Activated CD8-positive, alpha-beta T cell treated with anti-CD3 and anti-CD28 coated beads for 36 hours (primary cell): ENCODE results near the gene APOA1. TPM values are rescaled to one million over a fixed set of nuclear protein-coding genes. Genes with fewer than 3 reads are reported as not detected.

Source experiments
- ATAC-seq: fragments of 200-7000 bp; cut with Tn5 transposase; one replicate; pipeline ENCODE4 v1.10.0; 2021; ENCODE audit warnings: mild to moderate bottlenecking, moderate library complexity
- CTCF ChIA-PET: fragments of 350-600 bp; sonication (Branson Sonifier 250); formaldehyde crosslinking; loops from one replicate; lab custom pipeline; 2021; ENCODE audit warnings: antibody characterized with exemption; lab: Charles Lee
- POLR2A ChIA-PET: fragments of 350-600 bp; sonication (Branson Sonifier 250); formaldehyde crosslinking; loops from one replicate; lab custom pipeline; 2021; ENCODE audit warnings: antibody characterized with exemption; lab: Charles Lee
- DNase-seq: peaks from one replicate; pipeline ENCODE4 v3.0.0-alpha.2; 2020
- H3K27ac Mint-ChIP-seq: one replicate; pipeline ENCODE4 v1.8.0; 2021; ENCODE audit warnings: mild to moderate bottlenecking, mixed read lengths
- H3K27me3 Mint-ChIP-seq: one replicate; pipeline ENCODE4 v1.8.0; 2021; ENCODE audit warnings: mixed read lengths
- H3K36me3 Mint-ChIP-seq: one replicate; pipeline ENCODE4 v1.8.0; 2021; ENCODE audit warnings: low read depth, mixed read lengths
- H3K4me1 Mint-ChIP-seq: one replicate; pipeline ENCODE4 v1.8.0; 2021; ENCODE audit warnings: low read depth, mixed read lengths
- H3K4me3 Mint-ChIP-seq: one replicate; pipeline ENCODE4 v1.8.0; 2021; ENCODE audit warnings: mild to moderate bottlenecking, moderate library complexity, mixed read lengths
- H3K9me3 Mint-ChIP-seq: one replicate; pipeline ENCODE4 v1.8.0; 2021; ENCODE audit warnings: mixed read lengths
- intact Hi-C: fragments of 100-400 bp; cut with micrococcal nuclease; formaldehyde crosslinking; loops from one replicate; pipeline ENCODE4 v1.10.0; 2022
- total RNA-seq, 2 experiments: library from RNA; stranded (reverse); gene quantifications; one replicate each; pipeline ENCODE4 v1.2.3, GENCODE V29; 2021
- TF ChIP-seq, protein P1 (sequence below): fragments of 200-600 bp; IDR thresholded peaks from one replicate; pipeline ENCODE4 v1.8.0; 2022; ENCODE audit warnings: antibody characterized with exemption, mild to moderate bottlenecking

The APOA1 gene
- total RNA-seq, 2 experiments from 2014 or later: not detected

DNA sequence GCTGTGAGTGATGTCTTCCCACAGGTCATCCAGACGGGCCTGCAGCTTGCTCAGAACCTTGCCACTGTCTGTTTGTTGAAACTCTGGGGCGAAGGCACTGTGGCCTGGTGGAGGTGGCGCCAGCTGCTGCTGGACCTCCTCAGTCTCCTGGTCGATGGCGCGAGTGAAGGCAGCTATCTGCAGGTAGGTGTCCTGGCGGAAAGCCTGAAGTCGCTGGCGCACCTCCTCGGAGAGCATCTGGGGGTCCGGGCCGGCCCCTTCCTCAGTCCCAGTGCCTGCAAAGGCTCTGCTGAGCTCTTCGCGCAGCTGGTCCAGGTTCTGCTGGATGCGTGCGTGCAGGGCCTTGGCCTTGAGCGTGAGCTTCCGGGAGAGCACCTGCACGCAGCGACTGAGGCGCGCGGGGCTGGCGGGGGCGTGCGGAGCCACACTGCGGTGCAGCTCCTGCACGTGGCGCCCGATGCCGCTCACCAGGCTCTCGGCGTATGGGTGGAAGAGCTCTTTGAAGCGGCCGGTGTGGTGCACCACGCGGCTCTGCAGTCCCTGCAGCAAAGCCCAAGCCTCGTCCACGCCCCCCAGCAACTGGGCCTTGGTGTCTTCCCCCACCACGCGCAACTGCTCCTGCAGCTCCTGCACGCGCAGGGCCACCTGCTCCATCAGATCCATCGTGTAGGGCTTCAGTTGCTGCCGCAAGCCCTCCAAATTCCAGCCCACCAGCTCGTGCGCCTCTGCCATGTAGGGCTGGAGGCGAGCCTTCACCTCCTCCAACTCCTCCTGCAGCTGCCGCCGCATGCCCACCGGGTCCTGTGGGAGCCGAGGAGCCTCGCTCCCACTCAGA is 47.0 kb downstream of the APOA1 start:
- ATAC-seq: no peak
- intact Hi-C loops: loop anchor here (1.0 to 5.0 kb wide), 2 partner anchors 47 to 316 kb away; partner anchors contain the start of gene APOA1
- no peak overlapping the region for H3K27ac Mint-ChIP-seq
- ChIA-PET CTCF (interaction anchor here (0.8 to 10.0 kb wide), 43 partner anchors 8 to 436 kb away, joined by 3 to 167 read pairs (median 6); partner anchors contain the start of genes APOA1, BUD13, PAFAH1B2 and SIK3), POLR2A (interaction anchor here (0.9 to 2.5 kb wide), 4 partner anchors 13 to 62 kb away, joined by 3 to 10 read pairs (median 6); partner anchors contain the start of gene BUD13)
- TF ChIP-seq, protein P1, sequence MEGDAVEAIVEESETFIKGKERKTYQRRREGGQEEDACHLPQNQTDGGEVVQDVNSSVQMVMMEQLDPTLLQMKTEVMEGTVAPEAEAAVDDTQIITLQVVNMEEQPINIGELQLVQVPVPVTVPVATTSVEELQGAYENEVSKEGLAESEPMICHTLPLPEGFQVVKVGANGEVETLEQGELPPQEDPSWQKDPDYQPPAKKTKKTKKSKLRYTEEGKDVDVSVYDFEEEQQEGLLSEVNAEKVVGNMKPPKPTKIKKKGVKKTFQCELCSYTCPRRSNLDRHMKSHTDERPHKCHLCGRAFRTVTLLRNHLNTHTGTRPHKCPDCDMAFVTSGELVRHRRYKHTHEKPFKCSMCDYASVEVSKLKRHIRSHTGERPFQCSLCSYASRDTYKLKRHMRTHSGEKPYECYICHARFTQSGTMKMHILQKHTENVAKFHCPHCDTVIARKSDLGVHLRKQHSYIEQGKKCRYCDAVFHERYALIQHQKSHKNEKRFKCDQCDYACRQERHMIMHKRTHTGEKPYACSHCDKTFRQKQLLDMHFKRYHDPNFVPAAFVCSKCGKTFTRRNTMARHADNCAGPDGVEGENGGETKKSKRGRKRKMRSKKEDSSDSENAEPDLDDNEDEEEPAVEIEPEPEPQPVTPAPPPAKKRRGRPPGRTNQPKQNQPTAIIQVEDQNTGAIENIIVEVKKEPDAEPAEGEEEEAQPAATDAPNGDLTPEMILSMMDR: no peak
- no peak overlapping the region for H3K4me3 Mint-ChIP-seq
- H3K36me3 Mint-ChIP-seq: peaks cover 19% of the 10 kb centered on the region
- H3K9me3 Mint-ChIP-seq: no peaks in the 10 kb centered on the region
- H3K4me1 Mint-ChIP-seq: peaks cover 26% of the 10 kb centered on the region
- no peak for DNase-seq
- H3K27me3 Mint-ChIP-seq: no peaks in the 10 kb centered on the region

DNA sequence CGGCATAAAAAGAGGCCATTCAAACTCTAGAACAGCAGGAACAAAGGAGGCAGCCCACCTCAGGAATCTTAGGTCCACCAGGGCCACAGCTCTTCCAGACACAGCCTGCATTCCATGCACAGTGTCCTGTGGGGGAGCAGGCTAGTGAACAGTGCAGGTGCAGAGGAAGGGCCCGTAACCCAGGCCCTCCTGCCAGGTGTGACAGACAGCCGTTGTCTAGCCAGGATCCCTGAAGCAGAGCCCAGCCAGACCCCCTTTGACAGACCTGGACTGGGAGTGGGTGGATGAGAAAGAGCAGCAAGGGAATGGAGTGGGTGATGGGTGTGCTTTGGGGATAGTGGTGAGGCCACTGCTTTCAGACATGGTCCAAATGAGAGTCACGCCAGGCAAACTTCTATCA is 48.4 kb downstream of the APOA1 start:
- intact Hi-C loops: no loop called here
- Mint-ChIP-seq H3K4me3 (peak overlapping the region; percentile 83), H3K9me3 (no peaks in the 10 kb centered on the region), H3K4me1 (peaks cover 37% of the 10 kb centered on the region), H3K27ac (no peak overlapping the region), H3K36me3 (peaks cover 33% of the 10 kb centered on the region), H3K27me3 (no peaks in the 10 kb centered on the region)
- DNase-seq (no peak), ATAC-seq (no peak)
- ChIA-PET CTCF (interaction anchor here (1.1 to 10.0 kb wide), 5 partner anchors 24 to 317 kb away, joined by 3 to 167 read pairs (median 14); partner anchors contain the start of gene APOA1), POLR2A (interaction anchor here (2.5 to 4.5 kb wide), 2 partner anchors 11 to 16 kb away, joined by 10 to 44 read pairs; partner anchors contain the start of gene BUD13)
- TF ChIP-seq, protein P1: no peak

DNA sequence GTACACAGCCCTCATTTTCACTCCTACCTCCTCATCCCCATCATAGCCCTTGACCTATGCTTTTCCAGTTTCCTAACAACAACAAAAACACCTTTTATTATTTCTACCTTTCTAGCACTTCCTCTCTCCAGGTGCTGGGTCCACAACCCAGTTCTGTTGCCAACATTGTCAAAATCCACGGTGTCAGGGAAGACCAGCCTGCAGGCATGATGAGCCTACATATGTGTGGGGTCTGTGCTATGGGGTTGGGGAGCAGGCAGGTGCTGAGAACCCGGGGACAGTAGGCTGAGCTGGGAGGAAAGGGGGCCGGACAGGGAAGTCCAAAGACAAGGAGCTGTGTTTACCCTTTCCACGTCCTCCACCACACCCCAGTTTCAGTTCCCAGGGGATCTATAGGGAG is 48.9 kb downstream of the APOA1 start:
- intact Hi-C loops: no loop called here
- ChIA-PET CTCF (interaction anchor here (1.2 to 10.0 kb wide), 5 partner anchors 11 to 317 kb away, joined by 3 to 167 read pairs (median 9); partner anchors contain the start of gene APOA1), POLR2A (interaction anchor here (0.8 to 4.5 kb wide), 4 partner anchors 15 to 355 kb away, joined by 3 to 44 read pairs (median 4); partner anchors contain the start of genes BUD13 and PAFAH1B2)
- Mint-ChIP-seq H3K36me3 (peaks cover 36% of the 10 kb centered on the region), H3K9me3 (no peaks in the 10 kb centered on the region), H3K27ac (peak overlapping the region; percentile 91), H3K4me1 (peaks cover 38% of the 10 kb centered on the region), H3K4me3 (peak overlapping the region; percentile 83), H3K27me3 (no peaks in the 10 kb centered on the region)
- ATAC-seq (no peak), DNase-seq (no peak)
- TF ChIP-seq, protein P1: no peak

- Mint-ChIP-seq H3K4me3 (peak within 1 kb of the TSS; percentile 83), H3K27me3 (no peaks in the 10 kb centered on the region), H3K9me3 (no peaks in the 10 kb centered on the region), H3K36me3 (peaks cover 42% of the 10 kb centered on the region), H3K27ac (peak within 1 kb of the TSS; percentile 91), H3K4me1 (peaks cover 44% of the 10 kb centered on the region)
- DNase-seq (peak; percentile 87), ATAC-seq (peak; percentile 77)
- POLR2A ChIA-PET: interaction anchor here (0.8 to 4.5 kb wide), 6 partner anchors 11 to 356 kb away, joined by 3 to 44 read pairs (median 6); partner anchors contain the start of genes BUD13 and PAFAH1B2
- TF ChIP-seq, protein P1: no peak
- intact Hi-C loops: no loop called here
- CTCF ChIA-PET: interaction anchor here (0.7 to 10.0 kb wide), 11 partner anchors 11 to 439 kb away, joined by 3 to 167 read pairs (median 6); partner anchors contain the start of gene APOA1
These were observed 49.5 kb downstream of the APOA1 start, which contains the start of gene ZPR1 for GRCh38 chr11:116787786-116788486. ZPR1 (minus strand) TSS chr11:116788023; CDS start chr11:116787990, 33 bp downstream.
